GM13976 (cell line): Measurements from ENCODE around the gene GLO1.

Experiments used
- DNase-seq: peaks from one replicate; pipeline ENCODE4 v3.0.0; 2012; ENCODE audit warnings: low spot score
- CTCF ChIP-seq: IDR thresholded peaks from 2 replicates; pipeline ENCODE4 v1.5.1; 2012; ENCODE audit warnings: borderline replicate concordance, mild to moderate bottlenecking; ENCODE audit not compliant: insufficient read depth; ENCODE audit errors: extremely low read depth, missing control alignments, control extremely low read depth
- in situ Hi-C: fragments of 300-500 bp; cut with MboI; formaldehyde crosslinking; loops from one replicate; pipeline ENCODE4 v1.12.0; 2022; ENCODE audit warnings: low sequenced_read_pairs, mixed read lengths, inconsistent platforms; ENCODE audit not compliant: unreplicated experiment

Gene GLO1

GRCh38 chr6:38651121-38651784, 51.7 kb downstream of the GLO1 start:
- DNase-seq, result no peak
- no peak for TF ChIP-seq CTCF
- in situ Hi-C loops, result loop anchor here (25.0 kb wide), 1 partner anchor 939 kb away; no protein-coding TSS in a partner anchor

GRCh38 chr6:38650207-38650752, 52.7 kb downstream of the GLO1 start:
- in situ Hi-C loops, result loop anchor here (25.0 kb wide), 1 partner anchor 938 kb away; no protein-coding TSS in a partner anchor
- no peak for TF ChIP-seq CTCF

GRCh38 chr6:38649744-38650143, 53.2 kb downstream of the GLO1 start:
- DNase-seq, result no peak

More at GRCh38 chr6:38650207-38650752, 52.7 kb downstream of the GLO1 start:
- no peak for DNase-seq

GRCh38 chr6:38648629-38649028, 54.3 kb downstream of the GLO1 start:
- no peak for DNase-seq
- in situ Hi-C loops, result no loop called here
- no peak for TF ChIP-seq CTCF

More at GRCh38 chr6:38649744-38650143, 53.2 kb downstream of the GLO1 start:
- TF ChIP-seq CTCF, result no peak
- in situ Hi-C loops, result loop anchor here (25.0 kb wide), 1 partner anchor 937 kb away; no protein-coding TSS in a partner anchor

- in situ Hi-C loops, result no loop called here
- no peak for TF ChIP-seq CTCF
- DNase-seq, result no peak
These were observed 56.6 kb downstream of the GLO1 start for GRCh38 chr6:38646166-38646878.

GRCh38 chr6:38644951-38645350, 58.0 kb downstream of the GLO1 start:
- no peak for TF ChIP-seq CTCF
- in situ Hi-C loops, result no loop called here
- no peak for DNase-seq
